Jurkat, Clone E6-1 (cell line): ENCODE measurements around the gene ATP1A2.

Source experiments
- DNase-seq: peaks from one replicate; pipeline ENCODE4 v3.0.0-alpha.2; 2011; ENCODE audit warnings: low read depth, low spot score
- H3K4me3 ChIP-seq: 2 replicates; pipeline ENCODE4 v1.5.1; 2011; ENCODE audit warnings: mild to moderate bottlenecking, low read length, control low read depth, moderate library complexity

ATP1A2 gene

DNA sequence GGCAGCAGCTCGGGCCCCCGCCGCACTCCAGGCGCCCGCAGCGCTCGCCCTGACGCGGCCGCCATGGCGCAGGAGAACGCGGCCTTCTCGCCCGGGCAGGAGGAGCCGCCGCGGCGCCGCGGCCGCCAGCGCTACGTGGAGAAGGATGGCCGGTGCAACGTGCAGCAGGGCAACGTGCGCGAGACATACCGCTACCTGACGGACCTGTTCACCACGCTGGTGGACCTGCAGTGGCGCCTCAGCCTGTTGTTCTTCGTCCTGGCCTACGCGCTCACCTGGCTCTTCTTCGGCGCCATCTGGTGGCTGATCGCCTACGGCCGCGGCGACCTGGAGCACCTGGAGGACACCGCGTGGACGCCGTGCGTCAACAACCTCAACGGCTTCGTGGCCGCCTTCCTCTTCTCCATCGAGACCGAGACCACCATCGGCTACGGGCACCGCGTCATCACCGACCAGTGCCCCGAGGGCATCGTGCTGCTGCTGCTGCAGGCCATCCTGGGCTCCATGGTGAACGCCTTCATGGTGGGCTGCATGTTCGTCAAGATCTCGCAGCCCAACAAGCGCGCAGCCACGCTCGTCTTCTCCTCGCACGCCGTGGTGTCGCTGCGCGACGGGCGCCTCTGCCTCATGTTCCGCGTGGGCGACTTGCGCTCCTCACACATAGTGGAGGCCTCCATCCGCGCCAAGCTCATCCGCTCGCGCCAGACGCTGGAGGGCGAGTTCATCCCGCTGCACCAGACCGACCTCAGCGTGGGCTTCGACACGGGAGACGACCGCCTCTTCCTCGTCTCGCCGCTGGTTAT, 31.4 kb upstream of the ATP1A2 start:
- no peak overlapping the region for H3K4me3 ChIP-seq
- no peak for DNase-seq

DNA sequence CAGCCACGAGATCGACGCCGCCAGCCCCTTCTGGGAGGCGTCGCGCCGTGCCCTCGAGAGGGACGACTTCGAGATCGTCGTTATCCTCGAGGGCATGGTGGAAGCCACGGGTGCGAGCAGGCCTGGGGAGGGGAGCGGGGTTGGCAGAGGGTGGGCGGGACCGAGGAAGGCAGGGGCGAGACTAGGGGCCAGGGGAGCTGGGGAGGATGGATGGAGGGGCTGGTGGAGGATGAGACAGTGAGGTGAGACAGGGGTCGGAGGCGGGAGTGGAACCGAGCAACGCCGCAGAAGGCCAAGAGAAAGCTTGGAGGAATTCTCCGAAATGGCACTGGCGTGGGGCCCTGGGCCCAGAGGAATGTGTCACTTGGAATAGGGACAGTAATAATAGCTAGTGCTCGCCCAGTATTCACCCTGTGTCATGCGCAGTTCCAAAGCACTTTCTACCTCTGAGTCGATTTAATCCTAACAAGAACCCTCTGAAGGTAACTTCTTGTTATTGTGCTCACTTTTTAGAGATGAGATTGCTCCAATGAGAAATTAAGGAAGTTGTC, 30.7 kb upstream of the ATP1A2 start:
- DNase-seq: no peak
- no peak overlapping the region for H3K4me3 ChIP-seq

DNA sequence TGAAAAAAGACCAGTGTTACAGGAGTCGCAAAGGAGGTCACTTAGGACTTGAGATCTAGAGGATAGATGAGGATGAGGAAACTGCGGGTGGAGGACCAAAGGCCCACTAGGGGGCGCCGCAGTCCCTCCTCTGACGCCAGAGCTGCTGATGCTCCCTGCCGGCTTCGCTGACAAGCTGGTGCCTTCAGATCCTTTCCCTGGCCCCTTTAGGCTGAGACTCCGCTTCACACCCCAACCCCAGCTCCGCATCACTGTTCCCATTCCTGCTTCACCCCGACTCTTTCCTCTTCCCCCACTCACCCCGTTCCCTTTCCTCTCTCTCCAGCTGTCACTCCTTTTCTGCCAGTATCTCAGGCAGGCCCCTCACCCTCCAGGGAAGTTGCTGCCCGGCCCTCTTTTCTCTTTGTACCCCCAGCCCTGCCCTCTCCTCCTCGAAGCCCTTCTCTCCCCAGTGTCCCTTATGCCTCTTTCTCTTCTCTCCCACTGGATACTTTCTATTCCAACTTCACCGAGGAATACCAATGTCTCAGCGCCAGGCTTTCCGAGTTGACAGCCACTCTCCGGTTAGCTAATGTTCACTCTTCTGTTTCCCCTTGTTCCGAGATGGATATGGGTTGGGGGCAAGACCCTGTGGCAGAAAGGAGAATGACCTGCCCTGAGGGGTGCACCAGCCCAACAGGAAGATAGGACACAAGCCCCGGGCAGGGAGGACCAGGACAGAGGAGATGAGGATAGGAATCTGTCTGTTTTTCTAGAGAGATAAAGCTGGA, 29.7 kb upstream of the ATP1A2 start:
- peak; percentile 53 for DNase-seq
- H3K4me3 ChIP-seq: no peak overlapping the region

DNA sequence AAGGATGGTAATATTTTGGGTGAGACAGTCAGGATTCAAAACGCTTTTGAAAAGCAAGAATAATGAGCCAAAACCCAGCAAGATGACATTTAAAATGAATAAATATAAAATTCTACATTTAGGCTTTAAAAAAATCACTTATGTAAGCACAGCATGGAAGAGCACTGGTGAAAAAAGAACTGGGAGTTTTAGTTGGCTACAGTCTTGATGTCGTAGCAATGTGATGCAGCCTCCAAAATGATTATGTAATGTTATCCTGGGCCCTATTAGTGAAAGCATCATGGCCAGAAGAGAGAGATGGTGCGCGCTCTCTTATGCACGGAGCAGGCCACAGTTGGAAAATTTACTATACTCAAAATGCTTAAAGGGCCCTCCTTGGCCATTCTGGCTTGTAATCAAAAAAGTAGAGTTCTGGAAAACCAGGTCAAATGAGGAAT, 29.1 kb upstream of the ATP1A2 start:
- DNase-seq: no peak
- no peak overlapping the region for H3K4me3 ChIP-seq

GRCh38 chr1:160087118-160087662, 28.4 kb upstream of the ATP1A2 start:
- no peak for DNase-seq
- H3K4me3 ChIP-seq: no peak overlapping the region

DNA sequence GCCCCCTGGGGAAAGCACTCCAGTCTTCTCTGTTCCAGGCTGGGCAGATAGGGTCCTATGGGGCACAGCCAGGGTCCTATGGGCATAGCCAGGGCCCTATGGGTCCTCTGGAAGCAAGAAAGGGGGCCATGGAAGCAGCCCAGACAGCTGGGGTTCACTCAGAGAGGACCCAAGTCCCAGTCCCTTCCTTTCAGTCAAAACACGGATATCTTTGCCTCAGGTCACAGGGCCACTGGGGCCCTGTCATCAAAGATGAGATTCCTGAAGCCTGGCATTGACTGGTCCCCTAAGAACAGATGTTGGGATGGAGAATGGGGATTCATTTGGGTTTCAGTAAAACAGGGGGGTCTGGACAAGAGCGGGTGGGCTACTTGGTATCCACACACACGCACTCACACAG, 25.7 kb upstream of the ATP1A2 start:
- no peak overlapping the region for H3K4me3 ChIP-seq
- DNase-seq: no peak

- no peak for DNase-seq
- H3K4me3 ChIP-seq: no peak overlapping the region
Observed at GRCh38 chr1:160090760-160091159, 24.8 kb upstream of the ATP1A2 start.

- H3K4me3 ChIP-seq: no peak overlapping the region
- DNase-seq: no peak
Observed at GRCh38 chr1:160091666-160092223, 23.8 kb upstream of the ATP1A2 start.

- H3K4me3 ChIP-seq: no peak overlapping the region
Observed at GRCh38 chr1:160092366-160093068, 23.0 kb upstream of the ATP1A2 start.

DNA sequence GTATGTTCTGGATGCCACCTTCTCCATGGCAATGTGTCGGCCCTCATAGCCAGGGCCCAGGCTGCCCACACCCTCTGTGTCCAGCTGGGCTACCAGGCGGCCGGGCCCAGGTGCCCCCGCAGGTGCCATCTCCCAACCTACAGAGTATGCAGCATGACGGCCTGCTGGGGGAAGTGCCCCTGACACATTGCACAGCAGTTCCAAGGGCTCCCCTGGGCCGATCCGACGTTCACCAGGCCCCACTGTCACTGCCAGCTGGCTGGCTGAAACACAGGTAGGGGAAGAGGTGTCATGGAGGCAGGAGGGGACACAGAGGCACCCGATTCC, 22.5 kb upstream of the ATP1A2 start:
- no peak for DNase-seq
- no peak overlapping the region for H3K4me3 ChIP-seq

More at GRCh38 chr1:160092366-160093068, 23.0 kb upstream of the ATP1A2 start:
- no peak for DNase-seq

DNA sequence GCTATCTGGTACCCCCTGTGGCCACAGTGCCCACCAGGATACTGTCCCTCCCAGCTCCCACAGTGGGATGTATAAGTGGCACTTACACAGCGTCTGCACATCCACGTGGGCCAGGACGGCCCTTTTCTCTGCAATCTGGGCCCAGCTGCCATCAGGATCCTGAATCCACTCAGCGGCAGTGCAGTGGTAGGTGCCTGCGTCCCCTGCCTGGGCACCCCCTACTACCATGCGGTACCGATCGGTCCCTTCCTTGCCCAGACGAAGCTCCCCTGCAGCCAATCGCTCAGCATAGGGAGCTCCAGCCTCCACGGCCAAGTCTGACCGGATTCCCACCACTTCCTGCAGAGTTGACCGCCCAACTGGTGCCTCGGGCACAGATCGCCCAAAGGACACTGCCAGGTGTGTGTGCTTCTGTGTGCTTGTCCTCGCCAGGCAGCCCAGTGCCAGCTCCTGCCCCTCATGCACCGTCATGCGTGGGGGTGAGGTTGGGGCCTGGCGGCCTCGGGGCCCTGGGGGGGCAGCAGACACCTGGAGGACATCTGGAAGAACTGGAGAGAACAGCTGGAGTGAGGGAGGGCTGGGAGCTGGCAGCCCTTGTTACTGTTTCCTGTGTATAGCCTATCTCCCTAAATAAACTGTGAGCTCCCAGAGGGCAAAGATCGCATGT, 21.8 kb upstream of the ATP1A2 start:
- H3K4me3 ChIP-seq: no peak overlapping the region
- DNase-seq: no peak

DNA sequence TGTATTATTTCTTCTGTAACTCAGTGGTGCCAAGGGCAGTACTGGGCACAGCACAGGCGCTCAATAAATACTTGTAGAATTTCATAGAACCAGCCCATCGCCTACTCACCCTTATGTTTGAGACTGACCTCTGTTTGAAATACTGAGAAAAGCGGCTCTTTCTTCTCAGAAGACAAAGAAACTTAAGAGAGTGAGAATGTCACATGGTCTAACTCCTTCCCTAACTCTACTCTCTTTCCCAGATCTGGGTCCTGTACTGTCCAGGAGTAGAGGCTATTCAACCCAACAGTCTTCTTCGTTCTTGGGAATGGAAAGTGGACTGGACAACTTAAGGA, 21.3 kb upstream of the ATP1A2 start:
- no peak overlapping the region for H3K4me3 ChIP-seq
- no peak for DNase-seq

DNA sequence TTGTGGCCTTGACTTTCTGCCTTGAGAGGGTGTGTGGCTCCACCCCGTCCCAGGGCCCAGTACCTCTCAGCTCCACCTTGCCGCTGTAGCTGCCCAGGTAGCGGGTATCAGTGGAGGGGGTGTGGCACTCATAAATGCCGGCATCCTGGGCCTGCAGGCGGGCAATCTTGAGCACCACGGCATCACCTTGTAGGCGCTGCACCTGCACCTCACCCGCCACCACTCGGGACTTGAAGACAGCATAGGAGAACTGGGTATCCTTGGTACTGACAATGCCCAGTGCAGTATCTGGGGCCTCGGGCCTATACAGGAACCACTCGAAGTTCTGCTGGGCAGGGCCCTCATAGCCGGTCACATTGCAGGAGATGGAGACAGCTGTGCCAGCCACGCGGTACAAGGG, 20.8 kb upstream of the ATP1A2 start:
- no peak overlapping the region for H3K4me3 ChIP-seq
- DNase-seq: no peak

DNA sequence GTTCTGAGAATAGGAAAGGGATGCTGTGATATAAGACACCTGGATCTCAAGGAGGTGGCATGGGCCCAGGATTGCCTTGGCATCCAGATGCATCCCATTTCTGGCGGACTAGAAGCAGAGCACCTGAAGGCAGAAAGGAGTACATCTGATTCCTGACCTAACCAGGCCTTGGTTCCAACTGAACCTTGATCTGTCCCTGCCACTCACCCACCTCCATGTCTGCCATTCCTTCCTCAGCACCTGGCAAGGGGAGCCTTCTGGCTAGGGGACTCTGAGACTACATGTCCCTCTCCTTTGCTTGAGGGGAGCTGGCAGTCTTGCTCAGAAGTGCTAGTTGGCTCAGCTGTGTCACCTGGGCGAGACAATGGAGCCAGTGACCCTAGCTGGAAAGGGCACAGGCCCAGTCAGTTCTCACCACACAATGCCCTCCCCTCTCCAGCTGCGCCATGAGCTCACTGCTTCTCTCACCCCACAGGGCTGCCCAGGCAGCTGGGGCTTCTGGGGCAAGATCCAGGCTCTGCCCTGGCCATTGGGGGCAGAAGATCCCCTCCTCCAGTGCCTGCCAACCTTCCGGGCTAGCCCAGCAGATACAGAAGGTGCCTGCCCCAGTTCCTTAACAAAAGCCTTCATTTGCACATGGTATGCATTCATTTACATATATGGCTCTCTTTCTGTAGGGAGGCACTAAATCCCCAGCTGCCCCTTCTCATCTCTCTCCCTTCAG, 20.0 kb upstream of the ATP1A2 start:
- no peak for DNase-seq
- H3K4me3 ChIP-seq: no peak overlapping the region

- no peak overlapping the region for H3K4me3 ChIP-seq
- no peak for DNase-seq
Observed at GRCh38 chr1:160096274-160097116, 19.1 kb upstream of the ATP1A2 start.

- DNase-seq: no peak
- H3K4me3 ChIP-seq: peak overlapping the region; percentile 88
Observed at GRCh38 chr1:160097151-160097910, 18.2 kb upstream of the ATP1A2 start.
